Loucy (cell line): ENCODE data around the gene PDLIM7.

Experiments
- H2AFZ ChIP-seq: fragments of 200-600 bp; sonication (generic); 2 replicates; pipeline ENCODE4 v1.6.0; 2016; ENCODE audit warnings: antibody characterized with exemption, mild to moderate bottlenecking, low read length, moderate library complexity
- H3F3A ChIP-seq: fragments of 200-600 bp; 2 replicates; pipeline ENCODE4 v1.6.0; 2016; ENCODE audit warnings: antibody characterized with exemption, low read depth, mild to moderate bottlenecking
- H3K27me3 ChIP-seq: fragments of 200-600 bp; sonication (generic); 2 replicates; pipeline ENCODE4 v1.6.1; 2014; ENCODE audit warnings: low read length, mild to moderate bottlenecking; ENCODE audit not compliant: insufficient read depth, poor library complexity, severe bottlenecking
- H3K36me3 ChIP-seq: fragments of 200-600 bp; sonication (generic); 2 replicates; pipeline ENCODE4 v1.6.1; 2016; ENCODE audit warnings: low read length; ENCODE audit not compliant: insufficient read depth
- H3K4me1 ChIP-seq: fragments of 200-600 bp; sonication (generic); 2 replicates; pipeline ENCODE4 v1.5.1; 2014; ENCODE audit warnings: low read length, mild to moderate bottlenecking; ENCODE audit not compliant: insufficient read depth, poor library complexity, severe bottlenecking
- H3K4me2 ChIP-seq: fragments of 200-600 bp; sonication (generic); 2 replicates; pipeline ENCODE4 v1.6.0; 2014; ENCODE audit warnings: antibody characterized with exemption, low read length, low read depth, mild to moderate bottlenecking; ENCODE audit not compliant: poor library complexity, severe bottlenecking
- H3K4me3 ChIP-seq: fragments of 200-600 bp; sonication (generic); 2 replicates; pipeline ENCODE4 v1.5.1; 2014; ENCODE audit warnings: low read length, mild to moderate bottlenecking, mixed read lengths; ENCODE audit not compliant: poor library complexity, severe bottlenecking
- H3K79me2 ChIP-seq: fragments of 200-600 bp; sonication (generic); 2 replicates; pipeline ENCODE4 v1.6.1; 2014; ENCODE audit warnings: low read length; ENCODE audit not compliant: insufficient read depth
- H3K9ac ChIP-seq: fragments of 200-600 bp; sonication (generic); 2 replicates; pipeline ENCODE4 v1.6.0; 2014; ENCODE audit warnings: mild to moderate bottlenecking, low read depth, low read length, moderate library complexity; ENCODE audit not compliant: poor library complexity, severe bottlenecking
- H3K9me2 ChIP-seq: fragments of 200-600 bp; sonication (generic); replicated peaks from 2 replicates; pipeline ENCODE4 v1.6.1; 2016; ENCODE audit warnings: low read depth, low read length, mixed read lengths
- H3K9me3 ChIP-seq: fragments of 200-600 bp; sonication (generic); 2 replicates; pipeline ENCODE4 v1.6.1; 2014; ENCODE audit warnings: mild to moderate bottlenecking, antibody characterized with exemption, low read length, low read depth; ENCODE audit not compliant: insufficient read depth
- H4K20me1 ChIP-seq: fragments of 200-600 bp; sonication (generic); 2 replicates; pipeline ENCODE4 v1.6.0; 2014; ENCODE audit warnings: antibody characterized with exemption, low read length, mild to moderate bottlenecking; ENCODE audit not compliant: insufficient read depth, poor library complexity, severe bottlenecking
- CTCF ChIP-seq: fragments of 200-600 bp; sonication (generic); conservative IDR thresholded peaks from 2 replicates; pipeline ENCODE4 v1.5.1; 2014; ENCODE audit warnings: mild to moderate bottlenecking, antibody characterized with exemption, low read length
- EZH2phosphoT487 ChIP-seq: fragments of 200-600 bp; IDR thresholded peaks from 2 replicates; pipeline ENCODE4 v1.6.1; 2018; ENCODE audit warnings: antibody characterized with exemption, mild to moderate bottlenecking, moderate library complexity, borderline replicate concordance

The PDLIM7 gene

DNA sequence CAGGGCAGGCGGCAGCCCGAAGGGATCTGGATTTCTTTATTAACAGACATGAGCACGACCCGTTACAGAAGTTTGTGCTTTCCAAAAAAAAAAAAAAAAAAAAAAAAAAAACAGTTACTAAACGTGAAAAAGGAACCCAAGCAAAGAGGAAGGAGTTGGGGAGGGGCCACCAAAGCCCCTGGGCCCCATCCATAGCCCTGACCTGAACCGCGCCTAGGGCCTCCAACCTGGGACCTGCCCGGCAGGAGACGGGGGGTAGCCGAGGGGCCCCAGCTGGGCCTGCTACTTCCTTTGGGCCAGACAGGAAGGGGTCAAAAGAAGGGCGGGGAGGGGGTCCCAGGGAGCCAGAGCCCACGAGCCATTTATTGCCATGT lies 40.8 kb downstream of the PDLIM7 start:
- no peaks in the 10 kb centered on the region for H3K36me3 ChIP-seq
- H3K27me3 ChIP-seq, result no peaks in the 10 kb centered on the region
- no peaks in the 10 kb centered on the region for H3K9me3 ChIP-seq
- TF ChIP-seq EZH2phosphoT487, result no peak
- TF ChIP-seq CTCF, result no peak; the same call in 1 of the 2 replicates
- no peaks in the 10 kb centered on the region for H3K4me1 ChIP-seq
- no peaks in the 10 kb centered on the region for H3K79me2 ChIP-seq
- H3K9ac ChIP-seq, result no peak overlapping the region
- H3K4me3 ChIP-seq, result no peak overlapping the region
- H3F3A ChIP-seq, result no peaks in the 10 kb centered on the region; the same call in 1 of the 2 replicates
- peaks cover 13% of the 10 kb centered on the region for H4K20me1 ChIP-seq
- H2AFZ ChIP-seq, result no peak overlapping the region
- H3K9me2 ChIP-seq, result no peaks in the 10 kb centered on the region
- peak overlapping the region; percentile 24 for H3K4me2 ChIP-seq

- Histone ChIP-seq H3K9me3 (no peaks in the 10 kb centered on the region), H3K27me3 (no peaks in the 10 kb centered on the region), H3K36me3 (no peaks in the 10 kb centered on the region), H3K4me2 (peak overlapping the region; percentile 80), H3K79me2 (no peaks in the 10 kb centered on the region), H3F3A (no peaks in the 10 kb centered on the region; the same call in 1 of the 2 replicates), H3K4me1 (no peaks in the 10 kb centered on the region), H3K4me3 (peak overlapping the region; percentile 79), H2AFZ (peak overlapping the region; percentile 64; the same call in 1 of the 2 replicates), H3K9ac (peak overlapping the region; percentile 90), H4K20me1 (peaks cover 13% of the 10 kb centered on the region), H3K9me2 (no peaks in the 10 kb centered on the region)
- TF ChIP-seq EZH2phosphoT487 (no peak), CTCF (peak; percentile 61)
Observed at GRCh38 chr5:177455661-177456590, 41.5 kb downstream of the PDLIM7 start.

GRCh38 chr5:177455036-177455660 lies 42.3 kb downstream of the PDLIM7 start:
- H3K27me3 ChIP-seq, result no peaks in the 10 kb centered on the region
- H3K36me3 ChIP-seq, result no peaks in the 10 kb centered on the region
- TF ChIP-seq CTCF (peak; percentile 52), EZH2phosphoT487 (no peak)
- peaks cover 13% of the 10 kb centered on the region for H4K20me1 ChIP-seq
- peak overlapping the region; percentile 79 for H3K4me3 ChIP-seq
- peak overlapping the region; percentile 90 for H3K9ac ChIP-seq
- H3K9me2 ChIP-seq, result no peaks in the 10 kb centered on the region
- no peaks in the 10 kb centered on the region for H3K9me3 ChIP-seq
- H3K4me1 ChIP-seq, result no peaks in the 10 kb centered on the region
- peak overlapping the region; percentile 80 for H3K4me2 ChIP-seq
- no peaks in the 10 kb centered on the region; the same call in 1 of the 2 replicates for H3F3A ChIP-seq
- peak overlapping the region; percentile 73 for H2AFZ ChIP-seq
- H3K79me2 ChIP-seq, result no peaks in the 10 kb centered on the region
